IPS-15b (cell line): ENCODE measurements around the gene WDR26.

Source experiments
- H3K27me3 ChIP-seq: one replicate; pipeline ENCODE4 v1.6.1; 2013; ENCODE audit warnings: low read length; ENCODE audit not compliant: control insufficient read depth, insufficient read depth
- H3K36me3 ChIP-seq: one replicate; pipeline ENCODE4 v1.6.1; 2013; ENCODE audit warnings: low read length; ENCODE audit not compliant: control insufficient read depth, insufficient read depth
- H3K4me1 ChIP-seq: one replicate; pipeline ENCODE4 v1.6.1; 2013; ENCODE audit warnings: mild to moderate bottlenecking, low read length; ENCODE audit not compliant: control insufficient read depth, insufficient read depth
- H3K4me3 ChIP-seq: one replicate; pipeline ENCODE4 v1.5.1; 2013; ENCODE audit warnings: low read depth, low read length
- H3K9ac ChIP-seq: one replicate; pipeline ENCODE4 v1.6.1; 2013; ENCODE audit warnings: low read depth, mild to moderate bottlenecking, low read length
- H3K9me3 ChIP-seq: one replicate; pipeline ENCODE4 v1.6.1; 2013; ENCODE audit warnings: mild to moderate bottlenecking, low read length; ENCODE audit not compliant: control insufficient read depth, insufficient read depth

The WDR26 gene

DNA sequence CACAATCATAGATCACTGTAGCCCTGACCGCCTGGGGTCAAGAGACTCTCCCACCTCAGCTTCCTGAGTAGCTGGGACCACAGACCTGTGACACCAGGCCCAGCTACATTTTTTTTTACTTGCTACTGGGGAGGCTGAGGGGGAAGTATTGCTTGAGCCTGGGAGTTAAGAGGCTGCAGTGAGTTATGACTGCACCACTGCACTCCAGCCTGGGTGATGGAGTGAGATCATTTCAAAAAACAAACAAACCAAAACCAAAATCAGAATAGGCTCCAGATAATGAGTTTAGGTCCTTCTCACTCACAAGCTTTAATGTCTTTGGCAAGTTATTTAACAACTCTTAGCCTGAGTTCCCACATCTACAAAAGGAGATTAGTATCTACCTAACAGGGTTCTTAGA lies 22.8 kb downstream of the WDR26 start:
- H3K4me1 ChIP-seq, result no peaks in the 10 kb centered on the region
- no peak overlapping the region for H3K4me3 ChIP-seq
- no peaks in the 10 kb centered on the region for H3K27me3 ChIP-seq
- peaks cover 10% of the 10 kb centered on the region for H3K36me3 ChIP-seq
- no peaks in the 10 kb centered on the region for H3K9me3 ChIP-seq
- H3K9ac ChIP-seq, result no peak overlapping the region

DNA sequence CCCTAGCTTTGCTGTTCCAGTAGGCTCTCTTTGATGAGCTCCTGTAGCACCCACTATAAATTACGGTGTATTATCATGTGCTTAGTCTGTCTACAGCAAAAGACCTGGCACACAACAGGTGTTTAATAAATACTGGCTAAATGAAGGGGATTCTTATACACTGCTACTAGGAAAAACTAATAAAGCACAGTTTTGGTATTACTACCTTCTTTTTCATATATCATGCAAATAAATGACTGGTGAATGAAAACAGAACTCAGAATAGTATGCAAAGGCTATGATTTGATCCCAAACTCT lies 26.4 kb downstream of the WDR26 start:
- no peaks in the 10 kb centered on the region for H3K9me3 ChIP-seq
- H3K4me3 ChIP-seq, result no peak overlapping the region
- H3K36me3 ChIP-seq, result peaks cover 14% of the 10 kb centered on the region
- H3K9ac ChIP-seq, result no peak overlapping the region
- H3K27me3 ChIP-seq, result no peaks in the 10 kb centered on the region
- H3K4me1 ChIP-seq, result no peaks in the 10 kb centered on the region

DNA sequence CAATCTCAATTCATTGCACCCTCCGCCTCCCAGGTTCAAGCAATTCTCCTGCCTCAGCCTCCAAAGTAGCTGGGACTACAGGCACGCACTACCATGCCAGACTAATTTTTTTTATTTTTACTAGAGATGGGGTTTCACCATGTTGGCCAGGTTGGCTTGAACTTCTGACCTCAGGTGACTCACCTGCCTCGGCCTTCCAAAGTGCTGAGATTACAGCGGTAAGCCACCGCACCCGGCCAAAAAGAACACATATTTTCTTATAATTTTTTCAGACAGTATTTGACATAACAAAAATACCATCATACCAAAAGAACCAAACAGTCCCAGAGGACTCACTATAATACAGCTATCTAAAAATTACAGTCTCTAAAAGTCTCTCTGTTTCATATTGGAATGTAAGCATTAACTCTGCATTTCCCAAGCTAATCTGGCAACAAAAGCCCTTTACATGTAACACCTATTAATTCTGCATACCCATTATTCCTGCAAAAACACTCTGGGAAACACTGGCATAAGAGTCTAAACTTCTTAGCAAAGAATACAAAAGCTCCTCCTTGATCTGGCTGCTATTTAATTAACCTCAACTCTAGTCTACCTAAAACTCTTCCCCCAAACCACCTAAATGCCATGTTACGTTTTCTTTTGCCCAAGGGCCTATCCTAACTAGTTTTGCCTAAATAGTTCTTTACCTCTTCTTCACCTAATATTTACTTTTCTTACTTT lies 26.9 kb downstream of the WDR26 start:
- Histone ChIP-seq H3K4me3 (no peak overlapping the region), H3K9ac (no peak overlapping the region), H3K4me1 (no peaks in the 10 kb centered on the region), H3K27me3 (no peaks in the 10 kb centered on the region), H3K9me3 (no peaks in the 10 kb centered on the region), H3K36me3 (peaks cover 14% of the 10 kb centered on the region)

DNA sequence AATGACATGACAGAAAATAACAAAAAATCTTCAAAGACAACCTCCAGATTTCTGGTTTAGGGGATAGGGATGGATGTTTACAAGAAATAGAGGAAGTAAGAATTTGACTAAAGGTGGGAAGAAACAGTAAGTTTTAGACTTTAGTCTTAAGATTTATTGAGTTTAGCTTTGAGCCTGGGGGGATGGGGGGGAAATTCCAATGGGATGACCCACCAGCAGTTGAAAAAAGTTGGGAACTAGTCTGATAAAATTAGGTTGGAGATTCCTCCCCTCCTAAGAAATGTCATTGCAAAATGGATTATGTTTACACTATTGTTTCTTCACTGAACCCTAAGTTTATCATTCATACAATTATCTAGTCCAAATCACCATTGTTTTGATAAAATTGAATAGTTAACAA lies 28.4 kb downstream of the WDR26 start:
- H3K4me1 ChIP-seq, result no peaks in the 10 kb centered on the region
- no peak overlapping the region for H3K4me3 ChIP-seq
- no peaks in the 10 kb centered on the region for H3K9me3 ChIP-seq
- no peaks in the 10 kb centered on the region for H3K27me3 ChIP-seq
- H3K36me3 ChIP-seq, result peaks cover 14% of the 10 kb centered on the region
- no peak overlapping the region for H3K9ac ChIP-seq

DNA sequence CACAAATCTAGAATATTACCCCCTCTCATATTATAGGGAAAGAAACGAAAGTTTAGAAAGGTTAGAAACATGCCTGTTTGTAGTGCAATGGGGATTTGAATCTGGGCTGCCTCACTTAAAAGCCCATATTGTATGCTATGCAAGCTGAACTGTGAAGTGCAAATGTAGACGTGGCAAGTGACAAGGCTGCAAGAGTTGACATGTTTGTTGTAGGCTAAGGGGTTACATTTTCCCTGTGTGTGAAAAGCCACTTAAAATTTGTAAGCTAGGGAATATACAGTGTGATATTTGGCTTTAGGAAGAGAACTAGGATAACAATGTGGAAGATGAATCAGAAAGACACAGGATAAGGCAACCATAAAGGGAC lies 29.0 kb downstream of the WDR26 start:
- Histone ChIP-seq H3K9me3 (no peaks in the 10 kb centered on the region), H3K9ac (no peak overlapping the region), H3K4me1 (no peaks in the 10 kb centered on the region), H3K36me3 (peaks cover 14% of the 10 kb centered on the region), H3K27me3 (no peaks in the 10 kb centered on the region), H3K4me3 (no peak overlapping the region)

DNA sequence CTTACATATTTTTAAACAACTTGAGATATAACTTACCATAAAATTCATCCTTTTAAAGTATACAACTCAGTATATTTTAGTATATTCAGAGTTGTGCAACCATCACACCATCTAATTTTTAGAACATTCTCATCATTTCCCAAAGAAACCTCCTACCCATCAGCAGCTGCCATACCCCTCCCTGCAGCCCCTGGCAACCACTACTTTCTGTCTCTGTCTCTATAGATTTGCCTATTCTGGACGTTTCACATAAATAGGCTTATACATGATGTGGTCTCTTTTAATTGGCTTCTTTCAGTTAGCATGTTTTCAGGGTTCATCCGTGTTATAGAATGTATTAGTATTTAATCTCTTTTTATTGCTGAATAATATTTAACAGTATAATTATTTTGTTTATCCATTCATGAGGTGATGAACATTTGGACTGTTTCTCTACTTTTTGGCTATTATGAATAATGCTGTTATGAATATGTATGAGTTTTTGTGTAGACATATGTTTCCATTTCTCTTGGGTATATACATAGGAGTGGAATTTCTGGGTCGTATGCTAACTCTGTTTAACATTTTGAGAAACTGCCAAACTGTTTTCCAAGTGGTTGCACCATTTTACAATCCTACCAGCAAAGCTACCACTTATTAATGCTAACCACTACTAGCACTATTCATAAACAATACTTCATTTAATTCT lies 29.5 kb downstream of the WDR26 start:
- no peaks in the 10 kb centered on the region for H3K27me3 ChIP-seq
- no peaks in the 10 kb centered on the region for H3K9me3 ChIP-seq
- H3K4me3 ChIP-seq, result no peak overlapping the region
- H3K36me3 ChIP-seq, result peaks cover 13% of the 10 kb centered on the region
- H3K4me1 ChIP-seq, result no peaks in the 10 kb centered on the region
- H3K9ac ChIP-seq, result no peak overlapping the region

DNA sequence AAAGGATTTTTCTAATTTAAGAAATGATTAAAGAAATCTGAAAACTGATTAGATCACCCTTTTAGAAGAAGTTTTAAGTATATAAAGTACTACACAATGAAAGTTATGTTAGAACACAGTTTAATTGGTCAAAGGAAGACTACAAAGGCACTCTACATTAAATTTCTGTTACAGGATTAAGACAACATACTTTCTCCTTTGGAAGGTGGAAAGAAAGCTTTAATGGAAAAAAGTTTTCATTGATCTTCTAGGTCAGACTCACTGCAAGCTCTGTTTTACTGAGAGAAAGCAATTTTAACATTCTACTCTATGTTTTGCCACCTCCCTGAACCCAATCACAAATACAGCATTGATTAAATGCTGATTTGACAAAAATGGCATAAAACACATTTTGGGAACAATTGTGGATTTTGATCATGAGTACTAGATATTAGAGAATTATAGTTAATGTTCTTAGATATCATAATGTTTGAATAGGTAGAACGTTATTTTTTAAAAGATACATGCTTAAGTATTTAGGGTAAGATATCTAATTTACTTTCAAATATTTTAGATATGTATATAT lies 32.0 kb downstream of the WDR26 start:
- no peaks in the 10 kb centered on the region for H3K4me1 ChIP-seq
- H3K9me3 ChIP-seq, result no peaks in the 10 kb centered on the region
- no peak overlapping the region for H3K4me3 ChIP-seq
- H3K9ac ChIP-seq, result no peak overlapping the region
- H3K27me3 ChIP-seq, result no peaks in the 10 kb centered on the region
- H3K36me3 ChIP-seq, result peaks cover 15% of the 10 kb centered on the region

DNA sequence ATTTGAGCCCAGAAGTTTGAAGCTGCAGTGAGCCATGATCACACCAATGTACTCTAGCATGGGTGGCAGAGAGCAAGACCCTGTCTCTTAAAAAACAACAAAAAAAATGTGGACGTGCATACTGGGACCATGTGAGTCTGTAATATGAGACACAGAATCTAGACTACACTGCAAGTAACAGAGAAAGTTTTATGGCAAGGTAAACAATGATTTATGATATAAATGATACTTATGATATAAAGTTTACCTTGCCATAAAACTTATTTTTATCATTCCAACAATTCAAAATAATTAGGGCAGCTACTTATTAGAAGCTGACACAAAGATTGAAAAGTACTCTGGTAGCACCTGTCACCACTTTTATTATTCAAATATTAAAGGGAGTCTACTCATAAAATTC lies 34.7 kb downstream of the WDR26 start:
- Histone ChIP-seq H3K4me3 (no peak overlapping the region), H3K36me3 (peaks cover 20% of the 10 kb centered on the region), H3K27me3 (no peaks in the 10 kb centered on the region), H3K9ac (no peak overlapping the region), H3K9me3 (no peaks in the 10 kb centered on the region), H3K4me1 (no peaks in the 10 kb centered on the region)

DNA sequence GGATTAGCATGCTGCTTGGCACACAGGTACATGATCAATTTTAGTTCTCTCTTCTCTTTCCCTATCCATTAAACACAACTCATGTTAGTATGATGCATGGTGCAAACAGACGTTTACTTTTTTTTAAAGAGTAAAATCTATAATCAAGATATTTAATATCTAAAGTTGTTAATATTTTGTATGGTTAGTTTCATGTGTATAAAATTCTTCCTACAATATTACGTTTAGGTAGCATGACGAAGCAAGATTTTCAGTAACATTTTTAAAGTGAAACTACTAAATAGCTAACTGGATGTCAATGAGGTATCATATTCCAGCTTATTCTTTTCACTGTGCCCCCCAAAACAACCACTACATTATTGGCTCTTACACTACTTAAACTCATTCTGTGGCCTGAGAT lies 41.3 kb downstream of the WDR26 start:
- H3K9ac ChIP-seq, result no peak overlapping the region
- no peaks in the 10 kb centered on the region for H3K27me3 ChIP-seq
- H3K9me3 ChIP-seq, result no peaks in the 10 kb centered on the region
- H3K4me3 ChIP-seq, result no peak overlapping the region
- H3K36me3 ChIP-seq, result peaks cover 19% of the 10 kb centered on the region
- H3K4me1 ChIP-seq, result no peaks in the 10 kb centered on the region

DNA sequence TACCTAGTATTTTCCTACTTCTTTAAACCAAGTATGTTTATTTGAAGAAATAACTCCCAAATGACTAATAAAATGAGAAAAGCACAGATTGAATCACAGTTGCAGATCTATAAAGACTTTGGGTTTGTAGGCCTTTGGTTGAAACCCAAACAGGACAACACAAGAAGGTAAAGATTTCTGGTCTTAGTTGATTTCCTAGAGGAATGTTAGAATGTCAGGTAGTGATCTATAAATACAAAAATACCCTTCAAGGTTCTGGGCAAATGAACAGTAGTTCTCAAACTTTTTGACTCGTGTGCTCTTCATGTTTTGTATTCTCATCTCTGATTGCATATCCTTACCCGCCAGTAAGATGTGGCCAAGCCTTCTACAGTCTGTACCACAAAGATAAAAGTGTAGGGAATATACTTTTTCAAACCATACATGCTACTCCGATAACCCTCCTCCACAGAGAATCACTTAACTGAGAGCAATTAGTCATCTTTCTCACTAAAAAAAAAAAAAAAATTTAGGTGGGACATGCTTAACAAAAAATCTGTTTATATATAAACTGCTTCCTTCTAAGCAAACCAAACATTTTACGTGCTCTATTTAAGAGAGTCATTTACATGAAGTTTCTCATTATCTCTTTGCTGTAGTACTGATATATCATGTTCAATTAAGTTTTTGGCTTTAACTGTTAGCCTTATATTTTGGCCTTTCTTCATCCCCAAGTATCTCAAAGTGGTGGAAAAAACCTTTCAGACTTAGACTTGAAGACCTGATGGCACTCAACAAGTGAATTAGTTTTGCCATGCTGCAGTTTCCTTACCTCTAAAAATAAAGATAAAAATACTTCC lies 42.0 kb downstream of the WDR26 start:
- H3K4me3 ChIP-seq, result no peak overlapping the region
- peaks cover 16% of the 10 kb centered on the region for H3K36me3 ChIP-seq
- no peak overlapping the region for H3K9ac ChIP-seq
- no peaks in the 10 kb centered on the region for H3K4me1 ChIP-seq
- H3K9me3 ChIP-seq, result no peaks in the 10 kb centered on the region
- no peaks in the 10 kb centered on the region for H3K27me3 ChIP-seq

DNA sequence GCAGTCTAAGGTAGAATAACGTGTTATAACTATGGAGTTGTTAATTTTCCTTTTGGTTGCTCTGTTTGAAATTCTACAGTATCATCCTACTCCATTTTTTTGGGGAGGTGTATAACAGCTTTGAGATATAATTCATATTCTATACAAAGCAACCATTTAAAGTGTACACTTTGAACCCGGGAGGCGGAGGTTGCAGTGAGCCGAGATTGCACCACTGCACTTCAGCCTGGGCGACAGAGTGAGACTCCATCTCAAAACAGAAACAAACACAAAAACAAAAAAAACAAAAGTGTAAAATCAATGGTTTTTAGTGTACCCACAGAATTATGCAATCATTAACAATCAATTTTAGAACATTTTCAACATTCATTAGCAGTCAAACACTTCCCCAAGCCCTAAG lies 44.1 kb downstream of the WDR26 start:
- H3K9ac ChIP-seq, result no peak overlapping the region
- no peaks in the 10 kb centered on the region for H3K27me3 ChIP-seq
- H3K4me1 ChIP-seq, result no peaks in the 10 kb centered on the region
- H3K36me3 ChIP-seq, result peaks cover 12% of the 10 kb centered on the region
- H3K9me3 ChIP-seq, result no peaks in the 10 kb centered on the region
- no peak overlapping the region for H3K4me3 ChIP-seq
